DND-41 (cell line): ENCODE data around the gene MYO18B.

Experiments
- EZH2 ChIP-seq: IDR thresholded peaks from 3 replicates; pipeline ENCODE4 v1.6.1; 2012; ENCODE audit warnings: borderline replicate concordance, low read depth, mild to moderate bottlenecking, moderate library complexity, low read length, inconsistent platforms; ENCODE audit not compliant: severe bottlenecking
- TF ChIP-seq, protein P1 (sequence below): IDR thresholded peaks from 2 replicates; pipeline ENCODE4 v1.5.1; 2012; ENCODE audit warnings: borderline replicate concordance, low read length, moderate library complexity, mild to moderate bottlenecking; ENCODE audit not compliant: poor library complexity, severe bottlenecking; ENCODE audit errors: extremely low read depth

DNA sequence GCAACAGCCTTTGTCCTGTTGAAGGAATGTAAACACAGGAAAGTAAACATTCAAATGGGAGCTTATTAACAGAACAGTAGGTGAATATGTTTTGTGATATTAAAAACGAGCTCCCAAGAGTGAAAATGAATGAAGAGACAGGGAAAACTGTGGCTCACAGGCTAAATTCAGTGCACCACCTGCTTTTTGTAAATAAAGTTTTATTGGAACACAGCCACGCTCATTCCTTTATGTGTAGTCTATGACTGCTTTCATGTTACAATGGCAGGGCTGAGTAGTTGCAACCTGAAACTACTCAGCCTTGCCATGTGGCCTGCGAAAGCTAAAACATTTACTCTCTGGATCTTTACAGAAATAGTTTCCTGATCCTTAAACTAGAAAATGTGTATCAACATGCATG lies 136.9 kb downstream of the MYO18B start:
- TF ChIP-seq, protein P1, sequence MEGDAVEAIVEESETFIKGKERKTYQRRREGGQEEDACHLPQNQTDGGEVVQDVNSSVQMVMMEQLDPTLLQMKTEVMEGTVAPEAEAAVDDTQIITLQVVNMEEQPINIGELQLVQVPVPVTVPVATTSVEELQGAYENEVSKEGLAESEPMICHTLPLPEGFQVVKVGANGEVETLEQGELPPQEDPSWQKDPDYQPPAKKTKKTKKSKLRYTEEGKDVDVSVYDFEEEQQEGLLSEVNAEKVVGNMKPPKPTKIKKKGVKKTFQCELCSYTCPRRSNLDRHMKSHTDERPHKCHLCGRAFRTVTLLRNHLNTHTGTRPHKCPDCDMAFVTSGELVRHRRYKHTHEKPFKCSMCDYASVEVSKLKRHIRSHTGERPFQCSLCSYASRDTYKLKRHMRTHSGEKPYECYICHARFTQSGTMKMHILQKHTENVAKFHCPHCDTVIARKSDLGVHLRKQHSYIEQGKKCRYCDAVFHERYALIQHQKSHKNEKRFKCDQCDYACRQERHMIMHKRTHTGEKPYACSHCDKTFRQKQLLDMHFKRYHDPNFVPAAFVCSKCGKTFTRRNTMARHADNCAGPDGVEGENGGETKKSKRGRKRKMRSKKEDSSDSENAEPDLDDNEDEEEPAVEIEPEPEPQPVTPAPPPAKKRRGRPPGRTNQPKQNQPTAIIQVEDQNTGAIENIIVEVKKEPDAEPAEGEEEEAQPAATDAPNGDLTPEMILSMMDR, result no peak
- no peak for TF ChIP-seq EZH2
